Ishikawa (cell line): ENCODE data around the gene ARHGEF40.

Source experiments
- CEBPB ChIP-seq: IDR thresholded peaks from 2 replicates; pipeline ENCODE4 v1.6.1; 2012
- CREB1 ChIP-seq: IDR thresholded peaks from 2 replicates; pipeline ENCODE4 v1.6.1; 2012; ENCODE audit warnings: low read depth
- EGR1 ChIP-seq: IDR thresholded peaks from 2 replicates; pipeline ENCODE4 v1.6.1; 2012
- EP300 ChIP-seq: IDR thresholded peaks from 2 replicates; pipeline ENCODE4 v1.6.1; 2012; ENCODE audit warnings: borderline replicate concordance
- FOXM1 ChIP-seq: IDR thresholded peaks from 2 replicates; pipeline ENCODE4 v1.6.1; 2012; ENCODE audit warnings: low read depth, borderline replicate concordance
- NFIC ChIP-seq: IDR thresholded peaks from 2 replicates; pipeline ENCODE4 v1.6.1; 2012
- RAD21 ChIP-seq: IDR thresholded peaks from 2 replicates; pipeline ENCODE4 v1.6.1; 2012; ENCODE audit warnings: low read depth
- REST ChIP-seq: IDR thresholded peaks from 2 replicates; pipeline ENCODE4 v1.6.1; 2012; ENCODE audit warnings: low read depth, mild to moderate bottlenecking
- TAF1 ChIP-seq: IDR thresholded peaks from 2 replicates; pipeline ENCODE4 v1.6.1; 2012; ENCODE audit warnings: low read depth, mild to moderate bottlenecking
- TCF12 ChIP-seq: IDR thresholded peaks from 2 replicates; pipeline ENCODE4 v1.6.1; 2012; ENCODE audit warnings: low read depth
- TEAD4 ChIP-seq: IDR thresholded peaks from 2 replicates; pipeline ENCODE4 v1.6.1; 2012
- USF1 ChIP-seq: IDR thresholded peaks from 2 replicates; pipeline ENCODE4 v1.6.1; 2012
- YY1 ChIP-seq: IDR thresholded peaks from 2 replicates; pipeline ENCODE4 v1.6.1; 2012; ENCODE audit warnings: low read depth
- ZBTB7A ChIP-seq: IDR thresholded peaks from 2 replicates; pipeline ENCODE4 v1.6.1; 2012; ENCODE audit warnings: low read depth
- TF ChIP-seq, protein P1 (sequence below): IDR thresholded peaks from 2 replicates; pipeline ENCODE4 v1.6.1; 2012

ARHGEF40 gene

GRCh38 chr14:21096438-21096837 is 26.3 kb downstream of the ARHGEF40 start:
- TF ChIP-seq CREB1 (no peak), NFIC (no peak), TAF1 (no peak)

- TF ChIP-seq FOXM1, result no peak
- TF ChIP-seq, protein P1, sequence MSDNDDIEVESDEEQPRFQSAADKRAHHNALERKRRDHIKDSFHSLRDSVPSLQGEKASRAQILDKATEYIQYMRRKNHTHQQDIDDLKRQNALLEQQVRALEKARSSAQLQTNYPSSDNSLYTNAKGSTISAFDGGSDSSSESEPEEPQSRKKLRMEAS, result no peak
- no peak for TF ChIP-seq YY1
- TF ChIP-seq RAD21, result no peak
- no peak for TF ChIP-seq TAF1
- no peak for TF ChIP-seq EGR1
- no peak for TF ChIP-seq USF1
- no peak for TF ChIP-seq CREB1
- TF ChIP-seq CEBPB, result no peak
- no peak for TF ChIP-seq ZBTB7A
- no peak for TF ChIP-seq EP300
- no peak for TF ChIP-seq REST
- no peak for TF ChIP-seq TCF12
- no peak for TF ChIP-seq NFIC
These were observed 27.0 kb downstream of the ARHGEF40 start for GRCh38 chr14:21096978-21097635.

- TF ChIP-seq EP300 (no peak), ZBTB7A (no peak), RAD21 (no peak), EGR1 (no peak), TCF12 (no peak), TAF1 (no peak), FOXM1 (no peak), REST (no peak), CREB1 (no peak), CEBPB (no peak), USF1 (no peak), NFIC (no peak)
- TF ChIP-seq, protein P1, result no peak
These were observed 27.6 kb downstream of the ARHGEF40 start for GRCh38 chr14:21097636-21098075.

DNA sequence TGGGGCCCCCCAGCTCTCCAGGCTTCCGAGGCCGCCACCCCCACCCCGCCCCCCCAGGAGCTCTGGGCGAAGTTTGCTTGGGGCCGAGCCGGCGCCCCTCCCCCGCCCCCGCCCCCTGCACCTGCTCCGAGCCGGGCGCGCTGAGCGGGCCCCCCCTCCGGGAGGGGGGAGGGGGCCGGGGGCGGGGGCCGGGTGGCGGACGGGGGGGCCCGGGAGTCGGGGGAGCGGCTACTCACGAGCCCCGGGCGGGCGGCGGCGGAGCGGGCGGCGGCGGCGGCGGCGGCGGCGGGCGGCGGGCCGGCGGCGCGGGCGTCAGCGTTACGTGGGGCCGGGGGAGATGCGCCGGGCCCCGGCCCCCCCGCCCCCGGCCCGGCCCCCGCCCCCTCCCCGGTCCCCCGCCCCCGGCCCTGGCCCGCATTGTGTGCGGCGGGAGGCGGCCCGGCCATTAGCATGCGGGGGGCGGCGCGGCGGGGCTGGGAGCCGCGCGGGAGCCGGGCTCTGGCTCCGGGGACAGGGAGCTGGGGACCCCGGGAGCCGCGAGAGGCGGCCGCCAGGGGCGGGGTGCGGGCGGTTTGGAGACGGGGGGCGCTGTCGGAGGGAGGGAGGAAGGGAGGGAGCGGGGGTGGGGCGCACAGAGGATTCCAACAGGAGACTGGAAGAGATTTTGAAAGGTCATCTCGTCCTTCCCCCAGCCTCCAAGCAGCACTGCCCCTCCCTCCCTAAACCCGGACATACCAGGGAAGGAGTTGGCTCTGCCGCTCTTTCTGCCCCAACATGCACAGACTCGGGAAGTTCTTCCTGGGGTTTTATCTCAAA is 28.2 kb downstream of the ARHGEF40 start, which contains the start of gene ZNF219:
ZNF219 (minus strand) TSS at position 580 of the 816 bp plus-strand sequence. CDS start 5,064 bp downstream, outside the sequence.
- TF ChIP-seq TEAD4, result peak; percentile 45; the same call in 1 of the 2 replicates
- TF ChIP-seq ZBTB7A, result no peak

- TF ChIP-seq TCF12 (no peak), YY1 (no peak), RAD21 (no peak), FOXM1 (no peak), TAF1 (no peak), CEBPB (no peak), NFIC (no peak), USF1 (no peak), EGR1 (no peak), CREB1 (no peak), ZBTB7A (no peak), REST (no peak), TEAD4 (no peak), EP300 (no peak)
- TF ChIP-seq, protein P1, result no peak
These were observed 28.9 kb downstream of the ARHGEF40 start for GRCh38 chr14:21098892-21099595.
